IPS-15b (cell line): ENCODE measurements around the gene KIAA2012.

Source experiments
- H3K27me3 ChIP-seq: one replicate; pipeline ENCODE4 v1.6.1; 2013; ENCODE audit warnings: low read length; ENCODE audit not compliant: control insufficient read depth, insufficient read depth
- H3K36me3 ChIP-seq: one replicate; pipeline ENCODE4 v1.6.1; 2013; ENCODE audit warnings: low read length; ENCODE audit not compliant: control insufficient read depth, insufficient read depth
- H3K4me1 ChIP-seq: one replicate; pipeline ENCODE4 v1.6.1; 2013; ENCODE audit warnings: mild to moderate bottlenecking, low read length; ENCODE audit not compliant: control insufficient read depth, insufficient read depth
- H3K4me3 ChIP-seq: one replicate; pipeline ENCODE4 v1.5.1; 2013; ENCODE audit warnings: low read depth, low read length
- H3K9ac ChIP-seq: one replicate; pipeline ENCODE4 v1.6.1; 2013; ENCODE audit warnings: low read depth, mild to moderate bottlenecking, low read length
- H3K9me3 ChIP-seq: one replicate; pipeline ENCODE4 v1.6.1; 2013; ENCODE audit warnings: mild to moderate bottlenecking, low read length; ENCODE audit not compliant: control insufficient read depth, insufficient read depth

Gene KIAA2012

GRCh38 chr2:202035089-202035940, 37.7 kb upstream of the KIAA2012 start:
- H3K9me3 ChIP-seq = no peaks in the 10 kb centered on the region
- peaks cover 35% of the 10 kb centered on the region for H3K36me3 ChIP-seq
- H3K4me1 ChIP-seq = peaks cover 7% of the 10 kb centered on the region
- peak overlapping the region; percentile 94 for H3K9ac ChIP-seq
- H3K4me3 ChIP-seq = peak overlapping the region; percentile 94
- no peaks in the 10 kb centered on the region for H3K27me3 ChIP-seq

- Histone ChIP-seq H3K36me3 (peaks cover 35% of the 10 kb centered on the region), H3K9ac (peak overlapping the region; percentile 94), H3K4me1 (peaks cover 7% of the 10 kb centered on the region), H3K9me3 (no peaks in the 10 kb centered on the region), H3K27me3 (no peaks in the 10 kb centered on the region), H3K4me3 (peak overlapping the region; percentile 94)
These were observed 37.1 kb upstream of the KIAA2012 start for GRCh38 chr2:202035941-202036372.

DNA sequence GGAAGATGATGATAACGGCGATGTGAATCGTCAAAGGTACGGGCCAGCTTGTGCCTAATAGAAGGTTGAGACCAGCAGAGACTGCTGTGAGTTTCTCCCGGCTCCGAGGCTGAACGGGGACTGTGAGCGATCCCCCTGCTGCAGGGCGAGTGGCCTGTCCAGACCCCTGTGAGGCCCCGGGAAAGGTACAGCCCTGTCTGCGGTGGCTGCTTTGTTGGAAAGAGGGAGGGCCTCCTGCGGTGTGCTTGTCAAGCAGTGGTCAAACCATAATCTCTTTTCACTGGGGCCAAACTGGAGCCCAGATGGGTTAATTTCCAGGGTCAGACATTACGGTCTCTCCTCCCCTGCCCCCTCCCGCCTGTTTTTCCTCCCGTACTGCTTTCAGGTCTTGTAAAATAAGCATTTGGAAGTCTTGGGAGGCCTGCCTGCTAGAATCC, 36.4 kb upstream of the KIAA2012 start:
- Histone ChIP-seq H3K4me1 (peaks cover 7% of the 10 kb centered on the region), H3K36me3 (peaks cover 35% of the 10 kb centered on the region), H3K9me3 (no peaks in the 10 kb centered on the region), H3K4me3 (peak overlapping the region; percentile 94), H3K27me3 (no peaks in the 10 kb centered on the region), H3K9ac (peak overlapping the region; percentile 94)

DNA sequence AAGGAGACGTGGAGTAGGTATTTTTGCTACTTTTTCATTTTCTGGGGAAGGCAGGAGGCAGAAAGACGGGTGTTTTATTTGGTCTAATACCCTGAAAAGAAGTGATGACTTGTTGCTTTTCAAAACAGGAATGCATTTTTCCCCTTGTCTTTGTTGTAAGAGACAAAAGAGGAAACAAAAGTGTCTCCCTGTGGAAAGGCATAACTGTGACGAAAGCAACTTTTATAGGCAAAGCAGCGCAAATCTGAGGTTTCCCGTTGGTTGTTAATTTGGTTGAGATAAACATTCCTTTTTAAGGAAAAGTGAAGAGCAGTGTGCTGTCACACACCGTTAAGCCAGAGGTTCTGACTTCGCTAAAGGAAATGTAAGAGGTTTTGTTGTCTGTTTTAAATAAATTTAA, 36.0 kb upstream of the KIAA2012 start:
- peaks cover 7% of the 10 kb centered on the region for H3K4me1 ChIP-seq
- H3K9ac ChIP-seq = peak overlapping the region; percentile 94
- peaks cover 35% of the 10 kb centered on the region for H3K36me3 ChIP-seq
- H3K9me3 ChIP-seq = no peaks in the 10 kb centered on the region
- peak overlapping the region; percentile 94 for H3K4me3 ChIP-seq
- H3K27me3 ChIP-seq = no peaks in the 10 kb centered on the region

DNA sequence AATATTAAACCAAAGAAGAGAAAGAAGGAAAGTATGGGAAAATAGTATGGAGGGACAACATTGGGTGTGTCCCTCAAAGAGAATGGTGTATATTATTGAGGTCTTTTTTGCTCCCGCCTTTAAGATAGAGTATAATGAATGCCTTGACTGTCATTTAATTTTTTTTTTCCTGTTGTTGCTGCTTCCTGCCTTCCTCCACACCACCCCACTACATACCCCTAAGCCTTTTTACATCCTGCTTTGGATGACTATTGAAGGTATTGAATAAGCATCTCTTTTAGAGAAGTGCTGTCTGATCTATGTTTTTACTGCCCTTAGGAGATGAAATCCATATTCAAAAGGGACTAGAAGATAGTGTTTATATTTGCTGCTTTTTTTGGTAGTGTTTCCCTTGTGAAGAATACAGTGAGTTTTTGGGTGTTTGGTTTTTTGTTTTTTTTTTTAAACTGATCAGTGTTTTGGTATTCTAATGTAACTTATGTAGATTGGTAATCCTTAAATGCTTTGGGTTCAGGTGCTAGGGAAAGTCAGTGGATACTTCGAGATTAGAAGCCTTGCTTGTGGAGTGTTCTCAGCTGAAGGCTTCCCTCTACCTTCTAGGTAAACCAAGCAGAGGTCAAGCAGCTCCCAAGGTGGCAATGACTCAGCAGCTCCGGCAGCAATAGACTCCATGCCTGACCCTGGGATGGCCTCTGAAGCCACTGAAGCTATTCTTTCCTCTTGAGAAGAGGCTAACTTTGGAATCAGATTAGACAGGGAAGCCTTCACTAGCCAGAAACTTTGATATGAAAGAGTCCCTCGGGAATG, 34.4 kb upstream of the KIAA2012 start:
- H3K4me3 ChIP-seq = peak overlapping the region; percentile 94
- peak overlapping the region; percentile 28 for H3K9ac ChIP-seq

DNA sequence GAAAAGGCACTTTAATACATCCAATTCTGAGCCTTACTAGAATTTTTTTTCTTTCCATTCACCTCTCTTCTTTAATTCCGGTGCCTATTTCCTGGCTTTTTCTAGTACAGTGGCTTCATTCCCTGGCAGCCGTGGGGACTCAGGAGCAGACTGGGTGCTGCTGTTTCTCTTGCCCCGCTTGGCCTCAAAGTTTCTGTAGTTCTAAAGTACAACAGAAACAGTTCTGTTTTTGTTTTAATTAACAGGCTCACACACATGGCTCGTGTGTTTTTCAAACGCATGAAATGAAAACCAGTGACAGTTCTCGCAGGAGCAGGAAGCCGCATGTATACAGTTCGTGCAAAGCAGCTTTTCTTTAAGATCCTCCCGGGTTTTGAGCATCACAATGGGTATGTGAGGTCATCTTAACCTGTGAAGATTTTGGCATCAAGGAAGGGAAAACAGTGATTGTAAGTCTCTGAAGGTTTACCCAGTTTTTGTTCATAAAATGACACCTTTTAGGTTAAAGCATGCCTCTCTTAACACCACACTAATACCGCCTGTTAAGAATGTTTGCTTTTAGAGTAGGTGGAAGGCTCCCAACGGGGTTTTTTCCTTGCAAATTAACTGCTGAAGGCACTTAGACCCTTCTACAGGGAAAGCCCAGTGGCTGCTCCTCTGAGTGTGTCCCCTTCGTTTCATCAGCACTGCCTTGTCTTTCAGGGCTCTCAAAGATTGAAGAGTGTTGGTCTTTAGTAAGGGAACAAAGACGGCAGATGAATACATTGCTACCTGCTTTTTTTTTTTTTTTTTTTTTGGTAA, 33.6 kb upstream of the KIAA2012 start:
- Histone ChIP-seq H3K27me3 (no peaks in the 10 kb centered on the region), H3K4me1 (peaks cover 7% of the 10 kb centered on the region), H3K36me3 (peaks cover 34% of the 10 kb centered on the region), H3K4me3 (peak overlapping the region; percentile 94), H3K9ac (no peak overlapping the region), H3K9me3 (no peaks in the 10 kb centered on the region)

More for the DNA sequence above, 34.4 kb upstream of the KIAA2012 start:
- H3K36me3 ChIP-seq = peaks cover 35% of the 10 kb centered on the region
- H3K27me3 ChIP-seq = no peaks in the 10 kb centered on the region
- peaks cover 7% of the 10 kb centered on the region for H3K4me1 ChIP-seq
- H3K9me3 ChIP-seq = no peaks in the 10 kb centered on the region

- Histone ChIP-seq H3K9ac (no peak overlapping the region), H3K4me3 (peak overlapping the region; percentile 94)
These were observed 32.8 kb upstream of the KIAA2012 start for GRCh38 chr2:202040079-202040844.

GRCh38 chr2:202042444-202042843, 30.6 kb upstream of the KIAA2012 start:
- H3K4me3 ChIP-seq = no peak overlapping the region
- no peaks in the 10 kb centered on the region for H3K9me3 ChIP-seq
- peaks cover 4% of the 10 kb centered on the region for H3K36me3 ChIP-seq

More at GRCh38 chr2:202040079-202040844, 32.8 kb upstream of the KIAA2012 start:
- H3K9me3 ChIP-seq = no peaks in the 10 kb centered on the region
- peaks cover 7% of the 10 kb centered on the region for H3K4me1 ChIP-seq
- peaks cover 26% of the 10 kb centered on the region for H3K36me3 ChIP-seq
- no peaks in the 10 kb centered on the region for H3K27me3 ChIP-seq

GRCh38 chr2:202043475-202043874, 29.6 kb upstream of the KIAA2012 start:
- no peak overlapping the region for H3K4me3 ChIP-seq
- no peaks in the 10 kb centered on the region for H3K27me3 ChIP-seq
- H3K9me3 ChIP-seq = no peaks in the 10 kb centered on the region
- H3K36me3 ChIP-seq = no peaks in the 10 kb centered on the region
- H3K9ac ChIP-seq = no peak overlapping the region
- H3K4me1 ChIP-seq = peaks cover 12% of the 10 kb centered on the region

More at GRCh38 chr2:202042444-202042843, 30.6 kb upstream of the KIAA2012 start:
- no peaks in the 10 kb centered on the region for H3K27me3 ChIP-seq
- H3K4me1 ChIP-seq = peaks cover 12% of the 10 kb centered on the region
- H3K9ac ChIP-seq = no peak overlapping the region

GRCh38 chr2:202044777-202045176, 28.3 kb upstream of the KIAA2012 start:
- Histone ChIP-seq H3K9me3 (no peaks in the 10 kb centered on the region), H3K27me3 (no peaks in the 10 kb centered on the region), H3K4me3 (no peak overlapping the region), H3K9ac (no peak overlapping the region), H3K36me3 (no peaks in the 10 kb centered on the region), H3K4me1 (peaks cover 9% of the 10 kb centered on the region)
